Stimulated activated CD4-positive, alpha-beta T cell treated with anti-CD3 and anti-CD28 coated beads, Interleukin-12 subunit alpha, Interleukin-12 subunit beta, amount 100 ng/mL, for 24 hours (primary cell): ENCODE data around the gene PPP1CC.

Experiments used
- DNase-seq, 2 experiments: peaks; one replicate each; pipeline ENCODE4 v3.0.0-alpha.2; 2020; ENCODE audit warnings: low read depth in 2 of 2

PPP1CC gene

GRCh38 chr12:110687396-110688169 is 55.1 kb downstream of the PPP1CC start:
- DNase-seq, result no peak

GRCh38 chr12:110686294-110686903 is 56.3 kb downstream of the PPP1CC start:
- DNase-seq, result no peak

GRCh38 chr12:110684312-110684836 is 58.3 kb downstream of the PPP1CC start:
- no peak for DNase-seq

- DNase-seq, result no peak
Measured at GRCh38 chr12:110683888-110684287, 58.8 kb downstream of the PPP1CC start.

- no peak for DNase-seq
Measured at GRCh38 chr12:110680032-110680431, 62.7 kb downstream of the PPP1CC start.

GRCh38 chr12:110679201-110679600 is 63.5 kb downstream of the PPP1CC start:
- DNase-seq, result no peak

- DNase-seq, result no peak
Measured at GRCh38 chr12:110677982-110678381, 64.7 kb downstream of the PPP1CC start.

- no peak for DNase-seq
Measured at GRCh38 chr12:110677206-110677911, 65.3 kb downstream of the PPP1CC start.

- DNase-seq, result no peak
Measured at GRCh38 chr12:110676171-110676570, 66.5 kb downstream of the PPP1CC start.

- DNase-seq, result peak; percentile 24 to 31
Measured at GRCh38 chr12:110670161-110670701, 72.5 kb downstream of the PPP1CC start.
